ENCODE results near the gene FGGY.
"Not testable (repeated sequence)": the region's sequence is repeated elsewhere in the genome, so short reads cannot be mapped to it uniquely, and the experiment has no call there.

DNA sequence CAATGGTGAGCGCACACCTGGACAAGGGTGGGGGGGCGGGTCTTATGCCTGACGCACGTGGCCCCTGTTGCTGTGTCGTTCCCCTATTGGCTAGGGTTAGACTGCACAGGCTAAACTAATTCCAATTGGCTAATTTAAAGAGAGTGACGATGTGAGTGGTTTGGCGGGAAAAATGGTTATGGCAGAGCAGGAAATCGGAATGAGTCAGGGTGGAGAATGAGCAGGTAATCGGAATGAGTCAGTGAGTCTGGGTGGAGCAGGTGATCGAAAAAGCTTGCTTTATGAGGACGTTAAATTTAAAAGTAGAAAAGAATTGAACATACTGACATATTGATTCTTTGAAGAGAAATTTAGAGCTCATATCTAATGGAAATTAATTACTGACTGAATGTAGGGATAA, 2.8 kb downstream of the FGGY start:
- TF ChIP-seq, protein P1, sequence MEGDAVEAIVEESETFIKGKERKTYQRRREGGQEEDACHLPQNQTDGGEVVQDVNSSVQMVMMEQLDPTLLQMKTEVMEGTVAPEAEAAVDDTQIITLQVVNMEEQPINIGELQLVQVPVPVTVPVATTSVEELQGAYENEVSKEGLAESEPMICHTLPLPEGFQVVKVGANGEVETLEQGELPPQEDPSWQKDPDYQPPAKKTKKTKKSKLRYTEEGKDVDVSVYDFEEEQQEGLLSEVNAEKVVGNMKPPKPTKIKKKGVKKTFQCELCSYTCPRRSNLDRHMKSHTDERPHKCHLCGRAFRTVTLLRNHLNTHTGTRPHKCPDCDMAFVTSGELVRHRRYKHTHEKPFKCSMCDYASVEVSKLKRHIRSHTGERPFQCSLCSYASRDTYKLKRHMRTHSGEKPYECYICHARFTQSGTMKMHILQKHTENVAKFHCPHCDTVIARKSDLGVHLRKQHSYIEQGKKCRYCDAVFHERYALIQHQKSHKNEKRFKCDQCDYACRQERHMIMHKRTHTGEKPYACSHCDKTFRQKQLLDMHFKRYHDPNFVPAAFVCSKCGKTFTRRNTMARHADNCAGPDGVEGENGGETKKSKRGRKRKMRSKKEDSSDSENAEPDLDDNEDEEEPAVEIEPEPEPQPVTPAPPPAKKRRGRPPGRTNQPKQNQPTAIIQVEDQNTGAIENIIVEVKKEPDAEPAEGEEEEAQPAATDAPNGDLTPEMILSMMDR (IDR thresholded peaks at IDR 0.05): not testable (repeated sequence)
- TF ChIP-seq EZH2, EZH2phosphoT487 (IDR thresholded peaks at IDR 0.05): not testable (repeated sequence)

All from neural progenitor cell (in vitro differentiated cells).